ENCODE results near the gene EYA4. TPM values are rescaled to one million over a fixed set of nuclear protein-coding genes. Genes with fewer than 3 reads are reported as not detected.

The EYA4 gene
- total RNA-seq, 1 experiment from 2014 or later: 0.24 TPM

- no peak for TF ChIP-seq SOX15 (CRISPR knock-in tag; IDR thresholded peaks at IDR 0.05)
- no peak for TF ChIP-seq EMX1 (CRISPR knock-in tag; IDR thresholded peaks at IDR 0.05)
- TF ChIP-seq ZNF219 (CRISPR knock-in tag; IDR thresholded peaks at IDR 0.05; ENCODE audit: borderline replicate concordance): no peak
- no peak for TF ChIP-seq NFYB (CRISPR knock-in tag; conservative IDR thresholded peaks at IDR 0.05; ENCODE audit: low read depth)
Measured at GRCh38 chr6:133286765-133287164, 45.6 kb downstream of the EYA4 start (continued).

DNA sequence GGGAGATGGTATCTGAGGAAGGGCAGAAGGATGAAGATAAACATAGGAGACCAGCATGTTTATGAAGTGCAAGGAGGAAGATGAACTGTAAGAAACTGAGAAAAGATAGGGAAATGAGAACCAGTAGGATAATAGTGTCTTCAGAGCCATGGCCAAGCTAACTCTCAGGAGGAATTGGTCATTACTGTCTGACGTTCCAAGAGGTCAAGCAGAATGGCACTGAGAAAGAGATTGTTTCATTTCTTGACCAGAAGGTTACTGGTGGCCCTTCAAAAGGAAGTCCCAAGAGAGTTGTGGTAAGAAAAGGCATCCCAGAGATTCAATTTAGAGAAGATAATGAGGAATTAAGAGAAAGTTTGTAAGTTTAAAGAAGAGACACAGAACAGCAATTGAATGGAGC is 47.5 kb downstream of the EYA4 start:
- no peak for DNase-seq (ENCODE audit: low spot score)
- Mint-ChIP-seq H3K27ac (no peak overlapping the region), H3K9me3 (0 out of 2 replicates have a peak, but pooled peaks cover 3% of the 10 kb centered on the region), H3K27me3 (ENCODE audit: low read depth) (no peaks in the 10 kb centered on the region), H3K36me3 (no peaks in the 10 kb centered on the region), H3K4me3 (no peak overlapping the region), H3K4me1 (no peaks in the 10 kb centered on the region)
- no peak for ATAC-seq
- ChIA-PET CTCF (no interaction called here), POLR2A (no interaction called here)
- TF ChIP-seq, protein P1, sequence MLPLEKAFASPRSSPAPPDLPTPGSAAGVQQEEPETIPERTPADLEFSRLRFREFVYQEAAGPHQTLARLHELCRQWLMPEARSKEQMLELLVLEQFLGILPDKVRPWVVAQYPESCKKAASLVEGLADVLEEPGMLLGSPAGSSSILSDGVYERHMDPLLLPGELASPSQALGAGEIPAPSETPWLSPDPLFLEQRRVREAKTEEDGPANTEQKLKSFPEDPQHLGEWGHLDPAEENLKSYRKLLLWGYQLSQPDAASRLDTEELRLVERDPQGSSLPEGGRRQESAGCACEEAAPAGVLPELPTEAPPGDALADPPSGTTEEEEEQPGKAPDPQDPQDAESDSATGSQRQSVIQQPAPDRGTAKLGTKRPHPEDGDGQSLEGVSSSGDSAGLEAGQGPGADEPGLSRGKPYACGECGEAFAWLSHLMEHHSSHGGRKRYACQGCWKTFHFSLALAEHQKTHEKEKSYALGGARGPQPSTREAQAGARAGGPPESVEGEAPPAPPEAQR (CRISPR knock-in tag; IDR thresholded peaks at IDR 0.05): no peak
- TF ChIP-seq GTF2I (CRISPR knock-in tag; conservative IDR thresholded peaks at IDR 0.05): no peak
- TF ChIP-seq NFATC4 (CRISPR knock-in tag; IDR thresholded peaks at IDR 0.05): no peak
- TF ChIP-seq FOXK1 (CRISPR knock-in tag; IDR thresholded peaks at IDR 0.05): no peak
- TF ChIP-seq, protein P2, sequence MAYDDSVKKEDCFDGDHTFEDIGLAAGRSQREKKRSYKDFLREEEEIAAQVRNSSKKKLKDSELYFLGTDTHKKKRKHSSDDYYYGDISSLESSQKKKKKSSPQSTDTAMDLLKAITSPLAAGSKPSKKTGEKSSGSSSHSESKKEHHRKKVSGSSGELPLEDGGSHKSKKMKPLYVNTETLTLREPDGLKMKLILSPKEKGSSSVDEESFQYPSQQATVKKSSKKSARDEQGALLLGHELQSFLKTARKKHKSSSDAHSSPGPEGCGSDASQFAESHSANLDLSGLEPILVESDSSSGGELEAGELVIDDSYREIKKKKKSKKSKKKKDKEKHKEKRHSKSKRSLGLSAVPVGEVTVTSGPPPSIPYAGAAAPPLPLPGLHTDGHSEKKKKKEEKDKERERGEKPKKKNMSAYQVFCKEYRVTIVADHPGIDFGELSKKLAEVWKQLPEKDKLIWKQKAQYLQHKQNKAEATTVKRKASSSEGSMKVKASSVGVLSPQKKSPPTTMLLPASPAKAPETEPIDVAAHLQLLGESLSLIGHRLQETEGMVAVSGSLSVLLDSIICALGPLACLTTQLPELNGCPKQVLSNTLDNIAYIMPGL (CRISPR knock-in tag; IDR thresholded peaks at IDR 0.05): no peak
- TF ChIP-seq, protein P3, sequence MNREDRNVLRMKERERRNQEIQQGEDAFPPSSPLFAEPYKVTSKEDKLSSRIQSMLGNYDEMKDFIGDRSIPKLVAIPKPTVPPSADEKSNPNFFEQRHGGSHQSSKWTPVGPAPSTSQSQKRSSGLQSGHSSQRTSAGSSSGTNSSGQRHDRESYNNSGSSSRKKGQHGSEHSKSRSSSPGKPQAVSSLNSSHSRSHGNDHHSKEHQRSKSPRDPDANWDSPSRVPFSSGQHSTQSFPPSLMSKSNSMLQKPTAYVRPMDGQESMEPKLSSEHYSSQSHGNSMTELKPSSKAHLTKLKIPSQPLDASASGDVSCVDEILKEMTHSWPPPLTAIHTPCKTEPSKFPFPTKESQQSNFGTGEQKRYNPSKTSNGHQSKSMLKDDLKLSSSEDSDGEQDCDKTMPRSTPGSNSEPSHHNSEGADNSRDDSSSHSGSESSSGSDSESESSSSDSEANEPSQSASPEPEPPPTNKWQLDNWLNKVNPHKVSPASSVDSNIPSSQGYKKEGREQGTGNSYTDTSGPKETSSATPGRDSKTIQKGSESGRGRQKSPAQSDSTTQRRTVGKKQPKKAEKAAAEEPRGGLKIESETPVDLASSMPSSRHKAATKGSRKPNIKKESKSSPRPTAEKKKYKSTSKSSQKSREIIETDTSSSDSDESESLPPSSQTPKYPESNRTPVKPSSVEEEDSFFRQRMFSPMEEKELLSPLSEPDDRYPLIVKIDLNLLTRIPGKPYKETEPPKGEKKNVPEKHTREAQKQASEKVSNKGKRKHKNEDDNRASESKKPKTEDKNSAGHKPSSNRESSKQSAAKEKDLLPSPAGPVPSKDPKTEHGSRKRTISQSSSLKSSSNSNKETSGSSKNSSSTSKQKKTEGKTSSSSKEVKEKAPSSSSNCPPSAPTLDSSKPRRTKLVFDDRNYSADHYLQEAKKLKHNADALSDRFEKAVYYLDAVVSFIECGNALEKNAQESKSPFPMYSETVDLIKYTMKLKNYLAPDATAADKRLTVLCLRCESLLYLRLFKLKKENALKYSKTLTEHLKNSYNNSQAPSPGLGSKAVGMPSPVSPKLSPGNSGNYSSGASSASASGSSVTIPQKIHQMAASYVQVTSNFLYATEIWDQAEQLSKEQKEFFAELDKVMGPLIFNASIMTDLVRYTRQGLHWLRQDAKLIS (CRISPR knock-in tag; IDR thresholded peaks at IDR 0.05; ENCODE audit: borderline replicate concordance): no peak
- TF ChIP-seq ZNF138 (CRISPR knock-in tag; conservative IDR thresholded peaks at IDR 0.05): no peak
- TF ChIP-seq IRF2 (CRISPR knock-in tag; IDR thresholded peaks at IDR 0.05; ENCODE audit: borderline replicate concordance, low read depth): no peak
- no peak for TF ChIP-seq ZMAT4 (CRISPR knock-in tag; IDR thresholded peaks at IDR 0.05)
- TF ChIP-seq ZBTB21 (CRISPR knock-in tag; IDR thresholded peaks at IDR 0.05; ENCODE audit: borderline replicate concordance): no peak

DNA sequence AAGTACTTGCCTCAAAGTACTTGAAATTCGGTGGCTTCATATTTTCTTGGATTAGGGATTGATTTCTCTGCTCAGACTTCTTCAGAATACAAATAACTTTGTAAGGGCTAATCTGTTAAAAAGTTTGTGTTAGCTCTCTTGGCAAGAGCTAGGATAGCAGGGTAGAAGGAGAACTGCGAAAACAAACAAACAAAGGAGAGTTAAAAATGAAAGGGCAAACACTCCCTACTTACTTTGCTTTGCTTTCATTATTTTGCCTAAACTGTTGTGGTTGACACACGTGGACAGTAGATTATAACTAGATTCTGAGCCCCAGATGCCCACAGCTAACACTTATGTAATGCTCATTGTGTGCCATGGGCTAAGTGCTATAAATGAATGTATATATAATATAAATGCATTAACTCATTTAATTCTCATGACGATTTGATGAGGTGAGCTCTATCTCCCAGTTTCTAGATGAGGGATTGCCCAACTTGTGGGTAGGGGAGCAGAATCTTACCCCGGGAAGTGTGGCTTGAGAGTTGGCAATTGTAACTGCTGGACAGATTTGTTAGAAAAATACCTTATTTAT is 48.7 kb downstream of the EYA4 start:
- ChIA-PET POLR2A (no interaction called here), CTCF (no interaction called here)
- no peaks in the 10 kb centered on the region for H3K4me1 Mint-ChIP-seq
- H3K9me3 Mint-ChIP-seq: 0 out of 2 replicates have a peak, but pooled peaks cover 3% of the 10 kb centered on the region
- no peak overlapping the region for H3K27ac Mint-ChIP-seq
- no peak for ATAC-seq
- DNase-seq (ENCODE audit: low spot score): no peak
- H3K27me3 Mint-ChIP-seq (ENCODE audit: low read depth): no peaks in the 10 kb centered on the region
- H3K36me3 Mint-ChIP-seq: no peaks in the 10 kb centered on the region
- H3K4me3 Mint-ChIP-seq: no peak overlapping the region
- TF ChIP-seq, protein P4, sequence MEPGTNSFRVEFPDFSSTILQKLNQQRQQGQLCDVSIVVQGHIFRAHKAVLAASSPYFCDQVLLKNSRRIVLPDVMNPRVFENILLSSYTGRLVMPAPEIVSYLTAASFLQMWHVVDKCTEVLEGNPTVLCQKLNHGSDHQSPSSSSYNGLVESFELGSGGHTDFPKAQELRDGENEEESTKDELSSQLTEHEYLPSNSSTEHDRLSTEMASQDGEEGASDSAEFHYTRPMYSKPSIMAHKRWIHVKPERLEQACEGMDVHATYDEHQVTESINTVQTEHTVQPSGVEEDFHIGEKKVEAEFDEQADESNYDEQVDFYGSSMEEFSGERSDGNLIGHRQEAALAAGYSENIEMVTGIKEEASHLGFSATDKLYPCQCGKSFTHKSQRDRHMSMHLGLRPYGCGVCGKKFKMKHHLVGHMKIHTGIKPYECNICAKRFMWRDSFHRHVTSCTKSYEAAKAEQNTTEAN (CRISPR knock-in tag; IDR thresholded peaks at IDR 0.05): no peak
- TF ChIP-seq NR2C2 (CRISPR knock-in tag; IDR thresholded peaks at IDR 0.05) (no peak), NFE2L1 (CRISPR knock-in tag; IDR thresholded peaks at IDR 0.05) (no peak), MYBL2 (CRISPR knock-in tag; IDR thresholded peaks at IDR 0.05) (no peak), TEAD1 (CRISPR knock-in tag; IDR thresholded peaks at IDR 0.05) (no peak), NR3C1 (CRISPR knock-in tag; conservative IDR thresholded peaks at IDR 0.05; ENCODE audit: low read depth) (no peak), FOXK1 (CRISPR knock-in tag; IDR thresholded peaks at IDR 0.05) (no peak), PRRX2 (CRISPR knock-in tag; IDR thresholded peaks at IDR 0.05) (no peak), NFATC4 (CRISPR knock-in tag; IDR thresholded peaks at IDR 0.05) (no peak)
